GM18870 (cell line): ENCODE results near the gene CMTM1.
A peak's percentile ranks its signal among the peaks of the same experiment; 100 is the strongest.
"Not testable (repeated sequence)": the region's sequence is repeated elsewhere in the genome, so short reads cannot be mapped to it uniquely, and the experiment has no call there.

Experiments used
- ATAC-seq: cut with Tn5 transposase; IDR thresholded peaks from one replicate; pipeline ENCODE4 v1.9.1; 2021; ENCODE audit warnings: moderate library complexity; ENCODE audit not compliant: unreplicated experiment

The CMTM1 gene

DNA sequence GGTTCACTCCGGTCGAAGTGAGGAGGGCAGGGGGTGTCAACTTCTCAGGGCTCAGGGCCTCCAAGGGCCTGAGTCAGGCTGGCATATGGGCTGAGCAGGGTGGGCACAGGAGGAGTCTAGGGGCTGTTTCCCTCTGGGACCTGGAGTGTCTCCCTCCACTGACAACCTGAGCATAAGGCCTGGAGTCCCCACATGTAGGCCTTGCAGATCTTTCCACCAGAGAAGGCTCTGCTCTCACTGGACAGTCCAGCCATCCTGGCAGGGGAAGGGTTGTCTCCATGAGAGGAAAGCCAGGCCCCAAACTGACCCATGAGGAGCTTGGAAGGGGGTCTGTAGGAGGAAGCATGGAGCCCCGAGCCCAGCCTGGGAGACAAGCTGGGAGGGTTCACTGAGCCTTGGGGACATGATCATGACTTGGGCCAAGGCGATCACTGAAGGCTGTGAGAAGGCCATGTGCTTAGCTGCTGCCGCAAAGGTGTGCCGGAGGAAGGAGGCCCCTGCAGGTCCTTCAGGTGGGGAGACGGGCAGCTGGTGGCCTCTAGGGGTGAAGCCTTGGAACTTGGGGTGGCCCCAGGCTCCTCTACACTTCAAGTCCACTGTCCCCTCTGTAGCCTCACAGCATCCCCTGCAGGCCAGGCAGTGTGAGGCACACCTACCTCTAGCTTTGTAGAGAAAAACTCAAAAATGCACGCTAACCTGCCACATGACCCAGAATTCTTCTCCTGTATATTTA lies 22.9 kb downstream of the CMTM1 start:
- no peak for ATAC-seq

DNA sequence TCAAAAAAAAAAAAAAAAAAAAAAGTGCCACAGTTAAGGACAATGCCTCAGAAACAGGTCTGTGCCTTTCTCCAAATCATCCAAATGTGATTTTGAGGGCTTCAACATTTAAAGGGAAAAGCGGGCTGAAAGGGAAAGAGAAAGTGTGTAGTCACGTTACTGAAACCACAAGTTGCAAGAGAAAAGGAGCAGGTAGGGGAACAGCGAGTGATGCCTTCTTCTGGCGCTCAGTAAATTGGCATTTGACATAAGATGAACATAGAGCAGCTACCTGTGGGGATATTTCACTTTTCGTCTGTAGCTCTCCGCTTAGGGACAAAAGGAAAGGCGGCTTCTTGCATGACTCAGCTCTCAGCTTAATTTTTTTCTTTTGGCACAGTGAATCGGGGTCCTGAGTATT lies 24.1 kb downstream of the CMTM1 start:
- ATAC-seq = peak; percentile 45

DNA sequence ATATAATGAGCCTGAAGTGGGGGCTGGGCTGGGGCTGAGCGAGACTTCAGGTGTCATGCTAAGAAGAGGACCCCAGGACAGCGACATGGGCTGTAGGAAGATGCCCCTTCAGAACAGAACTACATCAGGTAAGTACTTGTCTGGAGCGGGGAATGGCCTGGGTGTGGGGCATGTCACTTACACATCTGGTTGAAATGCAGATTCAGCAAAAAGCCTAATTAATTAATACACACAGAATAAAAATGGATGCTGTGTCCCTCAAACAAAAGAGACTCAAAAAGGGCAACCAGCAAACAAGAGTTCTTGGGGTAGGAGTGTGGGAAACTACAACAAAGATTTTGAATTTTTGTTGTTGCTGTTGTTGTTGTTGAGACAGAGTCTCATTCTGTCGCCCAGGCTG lies 24.8 kb downstream of the CMTM1 start:
- no peak for ATAC-seq

DNA sequence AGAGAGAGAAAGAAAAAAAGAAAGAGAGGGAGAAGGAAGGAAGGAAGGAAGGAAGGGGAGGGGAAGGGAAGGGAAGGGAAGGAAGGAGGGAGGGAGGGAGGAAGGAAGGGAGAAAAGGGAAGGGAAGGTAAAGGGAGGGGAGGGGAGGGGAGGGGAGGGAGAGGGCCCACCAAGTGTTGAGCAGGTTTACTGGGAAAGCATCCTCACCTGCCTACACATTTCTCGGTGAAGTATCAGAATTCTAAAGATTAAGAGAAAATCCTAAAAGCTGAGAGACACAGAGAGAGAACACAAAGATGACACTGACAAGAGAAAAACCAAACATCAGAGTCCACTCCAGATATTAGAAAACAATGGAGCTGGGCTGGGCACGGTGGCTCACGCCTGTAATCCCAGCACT lies 26.0 kb downstream of the CMTM1 start:
- no peak for ATAC-seq

DNA sequence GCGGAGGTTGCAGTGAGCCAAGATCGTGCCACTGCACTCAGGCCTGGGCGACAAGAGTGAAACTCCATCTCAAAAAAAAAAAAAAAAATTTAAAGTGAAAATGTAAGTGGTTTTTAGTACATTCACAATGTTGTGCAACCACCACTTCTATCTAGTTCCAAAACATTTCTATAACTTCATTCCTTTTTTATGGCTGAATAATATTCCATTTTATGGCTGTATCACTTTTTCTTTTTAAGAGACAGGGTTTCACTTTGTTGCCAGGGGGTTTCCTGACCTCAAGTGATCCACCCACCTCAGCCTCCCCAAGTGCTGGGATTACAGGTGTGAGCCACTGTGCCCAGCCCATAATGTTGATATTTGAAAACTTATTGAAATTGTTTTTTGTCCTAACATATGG lies 26.6 kb downstream of the CMTM1 start:
- ATAC-seq = no peak

DNA sequence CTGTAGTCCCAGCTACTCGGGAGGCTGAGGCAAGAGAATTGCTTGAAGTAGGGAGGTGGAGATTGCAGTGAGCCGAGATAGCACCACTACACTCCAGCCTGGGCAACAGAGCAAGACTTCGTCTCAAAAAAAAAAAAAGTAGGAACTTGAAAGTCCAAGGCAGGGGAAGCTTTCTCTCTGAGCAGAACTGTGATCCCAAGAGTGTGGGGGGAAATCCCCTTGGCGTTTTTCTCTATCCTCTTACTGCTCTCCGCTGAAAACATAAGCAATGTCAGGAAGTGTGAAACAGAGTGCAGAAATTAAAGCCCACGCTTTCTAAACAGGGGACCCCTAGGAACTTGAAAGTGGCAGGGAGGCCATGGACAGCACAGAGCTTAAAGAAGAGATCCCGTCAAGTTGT lies 28.5 kb downstream of the CMTM1 start:
- ATAC-seq = no peak

DNA sequence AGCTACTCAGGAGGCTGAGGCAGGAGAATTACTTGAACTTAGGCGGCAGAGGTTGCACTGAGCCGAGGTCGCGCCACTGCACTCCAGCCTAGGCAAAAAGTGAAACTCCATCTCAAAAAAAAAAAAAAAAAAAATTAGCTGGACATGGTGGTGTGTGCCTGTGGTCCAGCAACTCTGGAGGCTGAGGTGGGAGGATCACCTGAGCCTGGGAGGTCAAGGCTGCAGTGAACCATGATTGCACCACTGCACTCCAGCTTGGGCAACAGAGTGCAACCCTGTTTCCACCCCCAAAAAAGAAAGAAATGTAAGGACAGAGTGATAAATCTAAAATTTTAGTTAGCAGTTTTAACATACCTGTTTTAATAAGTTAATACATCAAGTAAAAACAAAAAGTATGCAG lies 30.3 kb downstream of the CMTM1 start:
- not testable (repeated sequence) for ATAC-seq

DNA sequence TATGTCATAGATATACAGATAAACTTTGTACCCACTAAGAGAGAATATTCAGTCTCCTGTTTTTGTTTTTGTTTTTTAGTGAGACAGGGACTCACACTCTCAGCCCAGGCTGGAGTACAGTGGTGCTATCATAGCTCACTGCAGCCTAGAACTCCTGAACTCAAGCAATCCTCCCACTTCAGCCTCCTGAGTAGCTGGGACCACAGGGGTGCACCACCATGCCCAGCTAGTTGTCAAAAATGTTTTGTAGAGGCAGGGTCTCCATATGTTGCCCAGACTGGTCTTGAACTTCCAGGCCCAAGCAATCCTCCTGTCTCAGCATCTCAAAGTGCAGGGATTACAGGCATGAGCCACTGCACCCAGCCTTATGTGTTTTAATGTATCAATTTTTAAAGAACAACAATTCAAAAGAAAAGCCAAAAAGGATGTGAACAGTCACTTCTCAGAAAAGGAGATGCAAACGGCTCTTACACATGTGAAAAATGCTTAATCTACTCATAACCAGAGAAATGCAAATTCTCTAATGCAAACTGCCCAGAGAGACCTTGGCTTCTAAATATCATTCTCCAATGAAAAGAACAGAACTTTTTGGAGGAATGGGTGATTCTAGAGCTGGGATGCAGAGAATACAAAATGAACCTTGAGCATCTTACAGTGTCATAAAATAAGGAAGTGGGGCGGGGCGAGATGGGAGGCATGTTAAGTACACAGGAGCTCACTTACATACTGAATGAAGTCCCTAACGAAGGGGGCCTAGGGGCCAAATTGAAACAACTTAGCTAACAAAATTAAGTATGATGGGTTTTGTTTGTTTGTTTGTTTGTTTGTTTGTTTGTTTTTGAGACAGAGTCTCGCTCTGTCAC lies 31.0 kb downstream of the CMTM1 start:
- ATAC-seq = no peak

DNA sequence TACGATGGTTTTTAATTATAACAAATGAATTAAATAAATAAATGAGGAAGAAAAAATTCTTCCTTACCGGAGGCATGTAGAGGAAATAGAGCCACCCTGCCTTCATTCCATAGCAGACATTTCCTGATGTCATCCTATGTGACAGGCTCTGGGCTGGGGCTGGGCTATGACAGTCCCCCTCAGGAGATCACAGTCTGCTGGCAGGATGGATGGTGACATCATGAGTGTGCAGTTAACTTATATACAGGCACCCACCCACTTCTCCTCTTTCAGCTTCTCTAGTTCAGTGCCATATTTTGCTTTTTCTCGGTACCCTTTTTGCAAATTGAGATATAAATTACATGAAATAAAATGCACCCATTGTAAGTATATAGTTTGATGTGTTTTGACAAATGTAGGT lies 31.9 kb downstream of the CMTM1 start:
- ATAC-seq = no peak

DNA sequence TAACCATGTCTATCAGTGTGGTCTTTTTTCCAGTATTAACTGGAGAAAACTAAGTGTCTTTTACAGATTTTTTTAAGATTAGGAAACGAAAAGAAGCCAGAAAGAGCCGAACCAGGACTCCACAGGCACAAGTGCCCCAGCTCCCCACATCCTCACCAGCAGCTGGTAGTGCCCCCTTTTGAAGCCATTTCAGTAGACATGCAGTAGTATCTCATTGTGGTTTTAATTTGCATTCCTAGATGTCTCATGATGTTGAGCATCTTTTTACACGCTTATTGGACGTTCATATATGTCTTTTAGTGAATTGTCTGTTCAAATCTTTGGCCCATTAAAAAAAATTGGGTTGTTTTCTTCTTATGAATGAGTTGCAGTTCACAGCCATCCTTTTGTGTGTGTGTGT lies 33.5 kb downstream of the CMTM1 start:
- ATAC-seq = no peak

DNA sequence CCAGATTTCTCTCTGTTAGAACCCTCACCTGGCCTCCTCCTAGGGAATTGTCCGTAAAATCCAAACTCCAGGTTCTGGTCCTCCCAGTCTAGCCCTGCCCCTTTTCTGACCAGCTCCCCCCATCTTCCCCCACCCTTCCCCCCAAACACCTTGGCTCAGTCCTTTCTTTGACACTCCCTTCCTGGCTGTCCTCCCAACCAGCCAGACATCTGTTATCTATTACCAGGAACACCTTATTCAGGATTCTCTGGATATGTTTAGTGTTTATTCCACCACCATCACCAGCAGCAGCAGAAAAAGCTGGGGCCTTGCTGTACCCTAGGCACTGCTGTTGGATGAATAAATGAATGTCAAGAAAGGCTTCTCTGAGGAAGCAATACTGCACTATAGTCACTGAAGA lies 34.2 kb downstream of the CMTM1 start:
- no peak for ATAC-seq

DNA sequence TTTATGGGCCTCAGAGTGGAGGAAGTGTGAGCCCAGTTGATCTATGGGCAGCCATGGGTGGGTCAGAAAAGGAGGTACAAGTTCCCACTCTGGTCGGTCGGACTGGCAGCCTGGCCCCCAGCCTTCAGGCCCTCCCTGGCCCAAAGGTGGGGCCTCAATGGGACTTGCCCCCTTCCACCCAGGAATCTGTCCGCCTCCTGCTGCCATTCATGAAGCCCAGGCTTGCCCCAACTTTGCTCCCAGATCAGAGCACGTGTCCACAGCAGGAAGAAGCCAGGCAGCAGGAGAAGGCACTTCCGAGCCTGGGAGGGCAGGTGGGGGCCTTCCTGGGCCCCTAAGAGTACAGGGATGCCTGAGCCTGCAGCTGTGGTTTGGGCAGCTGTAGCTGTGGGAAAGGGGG lies 35.2 kb downstream of the CMTM1 start:
- ATAC-seq = no peak

DNA sequence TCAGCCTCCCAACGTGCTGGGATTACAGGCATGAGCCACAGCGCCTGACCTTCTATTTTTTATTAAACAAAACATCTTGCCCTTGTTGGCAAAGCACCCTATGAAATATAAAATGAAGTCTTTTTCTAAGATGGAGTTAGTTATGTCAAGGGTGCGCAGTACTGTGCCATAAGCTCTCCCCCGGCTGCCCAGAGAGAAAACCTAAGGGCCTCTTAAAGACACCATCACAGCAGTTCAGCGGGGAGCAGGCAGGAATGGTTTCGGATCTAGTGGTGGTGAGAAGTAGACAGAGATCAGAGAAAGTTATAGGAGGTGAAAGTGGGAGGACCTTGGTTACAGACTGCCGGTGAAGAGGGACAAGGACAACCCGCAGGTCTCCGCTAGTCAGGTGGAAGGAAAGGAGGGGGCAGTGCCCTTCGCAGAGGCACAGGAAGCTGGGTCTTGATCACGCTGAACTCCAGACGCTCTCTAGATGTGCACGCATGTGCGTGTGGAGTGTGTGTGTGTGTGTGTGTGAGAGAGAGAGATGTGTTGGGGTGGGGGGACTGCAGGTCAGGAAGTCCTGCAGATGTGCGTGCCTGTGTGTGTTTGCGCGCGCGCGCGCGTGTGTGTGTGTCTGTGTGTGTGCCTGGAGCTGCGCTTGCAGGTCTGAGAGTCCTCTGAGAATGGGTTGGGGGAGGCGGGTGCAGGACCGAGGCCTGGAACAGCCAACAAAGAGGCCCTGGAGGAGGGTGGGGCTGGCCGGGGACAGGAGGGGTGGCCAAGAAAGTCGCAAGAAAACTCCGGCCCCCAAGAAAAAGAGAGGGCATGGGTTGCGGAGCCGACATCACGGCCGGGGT lies 37.5 kb downstream of the CMTM1 start:
- ATAC-seq = no peak

DNA sequence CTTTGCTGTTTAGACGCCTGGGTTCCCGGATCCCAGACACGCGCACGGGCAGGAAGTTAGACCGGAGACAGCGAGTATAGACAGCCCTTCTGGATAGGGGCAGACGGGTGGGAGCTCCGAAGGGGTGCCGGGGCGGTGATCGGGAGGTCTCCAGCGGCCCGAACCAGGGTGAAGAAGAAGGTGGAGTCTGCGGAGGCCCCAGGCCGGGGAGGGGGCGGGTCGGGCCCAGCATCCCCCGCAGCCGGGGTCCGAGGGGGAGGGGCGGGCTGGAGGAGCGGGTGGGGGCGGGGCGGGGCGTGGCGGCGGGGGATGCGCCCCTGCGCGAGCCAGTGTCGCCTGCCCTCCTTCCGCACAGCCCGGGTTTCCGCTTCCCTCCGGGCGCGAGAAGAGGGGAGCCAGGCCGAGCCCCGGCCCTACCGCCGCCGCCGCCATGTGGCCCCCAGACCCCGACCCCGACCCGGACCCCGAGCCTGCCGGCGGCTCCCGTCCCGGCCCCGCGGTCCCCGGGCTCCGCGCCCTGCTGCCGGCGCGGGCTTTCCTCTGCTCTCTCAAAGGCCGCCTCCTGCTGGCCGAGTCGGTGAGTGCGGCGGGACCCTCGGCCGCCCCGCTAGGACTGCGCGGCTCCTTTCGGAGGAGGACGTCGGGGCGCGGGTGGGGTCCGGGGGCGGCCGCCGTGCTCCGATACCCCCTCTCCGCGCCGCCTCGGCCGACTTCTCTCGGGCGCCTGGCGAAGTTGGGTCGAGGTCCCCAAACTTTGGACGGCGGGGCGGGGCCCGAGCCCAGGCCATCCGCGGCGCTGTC lies 38.3 kb downstream of the CMTM1 start, which contains the start of gene CMTM3:
Gene CMTM3 (plus strand): TSS at position 329 of the 801 bp plus-strand sequence. CDS start 102 bp downstream, at position 431.
- ATAC-seq = no peak

DNA sequence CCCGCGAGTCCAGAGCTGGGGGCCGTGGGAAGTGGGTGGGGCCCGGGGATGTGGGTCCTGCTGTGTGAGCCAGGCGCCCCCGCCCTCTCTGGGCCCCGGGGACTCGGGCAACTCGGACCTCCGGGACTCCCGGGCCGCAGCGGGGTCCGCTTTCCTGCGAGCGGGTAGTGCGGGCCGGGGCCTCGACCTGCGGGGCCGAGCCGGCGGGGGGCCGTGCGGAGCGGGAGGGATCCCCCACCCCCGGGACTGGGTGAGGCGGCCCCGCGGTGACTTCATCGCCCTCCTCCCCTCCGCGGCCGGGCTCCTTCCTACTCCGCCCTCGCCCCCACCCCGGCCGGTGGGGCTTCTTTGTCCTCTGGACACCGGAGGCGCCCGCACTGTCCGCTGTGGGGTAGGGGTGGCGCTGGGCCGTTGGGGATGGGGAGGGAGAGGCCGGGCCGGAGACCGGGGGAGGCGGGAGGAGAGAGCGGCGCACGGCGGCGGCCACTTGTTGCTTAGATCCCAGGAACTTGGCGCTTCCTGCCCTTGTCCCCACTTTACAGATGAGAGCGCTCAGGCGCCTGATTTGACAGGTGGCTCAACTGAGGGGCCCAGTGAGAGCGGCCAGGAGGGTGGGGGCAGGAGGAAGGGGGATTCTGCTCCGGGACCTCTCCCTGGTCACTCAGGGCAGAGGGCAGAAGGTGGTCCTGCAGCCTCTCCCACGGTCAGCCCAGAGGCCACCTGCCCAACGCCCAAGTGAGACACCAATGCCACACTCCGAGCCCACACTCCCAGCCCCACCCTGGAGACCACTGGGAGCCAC lies 39.1 kb downstream of the CMTM1 start:
- no peak for ATAC-seq

DNA sequence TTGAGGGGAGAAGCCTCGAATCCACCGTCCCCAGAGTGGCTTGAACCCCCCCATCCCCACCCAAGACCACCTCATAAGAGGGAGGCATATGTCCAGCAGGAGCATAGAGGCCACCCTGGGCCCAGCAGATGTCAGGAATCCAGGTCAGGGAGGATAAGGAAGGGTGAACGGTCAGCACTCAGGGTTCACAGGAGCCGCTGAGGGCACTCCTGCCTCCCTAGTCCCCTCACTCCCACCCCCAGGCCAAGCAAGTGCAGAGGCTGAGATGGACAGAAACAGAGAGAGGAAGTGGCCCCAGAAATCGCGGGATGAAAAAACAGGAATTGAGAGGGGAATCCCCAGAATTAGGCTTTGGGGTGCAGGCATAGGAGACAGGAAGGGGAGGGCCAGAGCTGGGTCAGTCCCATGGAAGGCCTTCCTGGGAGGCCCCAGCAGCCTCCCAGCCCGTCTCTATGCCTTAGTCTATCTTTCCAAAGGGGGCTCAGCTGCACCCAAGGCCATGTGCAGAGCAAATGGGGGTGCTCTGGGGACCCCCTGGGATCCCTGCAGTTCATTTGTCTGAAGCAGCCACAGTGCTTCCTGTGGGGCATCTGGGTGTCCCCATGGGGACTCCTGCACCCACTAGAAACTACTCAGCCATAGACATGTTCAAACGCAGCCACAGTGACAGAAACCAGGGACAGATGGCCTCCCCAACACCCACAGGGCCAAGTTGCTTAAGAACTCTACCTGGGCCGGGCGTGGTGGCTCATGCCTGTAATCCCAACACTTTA lies 39.9 kb downstream of the CMTM1 start:
- ATAC-seq = peak; percentile 57

DNA sequence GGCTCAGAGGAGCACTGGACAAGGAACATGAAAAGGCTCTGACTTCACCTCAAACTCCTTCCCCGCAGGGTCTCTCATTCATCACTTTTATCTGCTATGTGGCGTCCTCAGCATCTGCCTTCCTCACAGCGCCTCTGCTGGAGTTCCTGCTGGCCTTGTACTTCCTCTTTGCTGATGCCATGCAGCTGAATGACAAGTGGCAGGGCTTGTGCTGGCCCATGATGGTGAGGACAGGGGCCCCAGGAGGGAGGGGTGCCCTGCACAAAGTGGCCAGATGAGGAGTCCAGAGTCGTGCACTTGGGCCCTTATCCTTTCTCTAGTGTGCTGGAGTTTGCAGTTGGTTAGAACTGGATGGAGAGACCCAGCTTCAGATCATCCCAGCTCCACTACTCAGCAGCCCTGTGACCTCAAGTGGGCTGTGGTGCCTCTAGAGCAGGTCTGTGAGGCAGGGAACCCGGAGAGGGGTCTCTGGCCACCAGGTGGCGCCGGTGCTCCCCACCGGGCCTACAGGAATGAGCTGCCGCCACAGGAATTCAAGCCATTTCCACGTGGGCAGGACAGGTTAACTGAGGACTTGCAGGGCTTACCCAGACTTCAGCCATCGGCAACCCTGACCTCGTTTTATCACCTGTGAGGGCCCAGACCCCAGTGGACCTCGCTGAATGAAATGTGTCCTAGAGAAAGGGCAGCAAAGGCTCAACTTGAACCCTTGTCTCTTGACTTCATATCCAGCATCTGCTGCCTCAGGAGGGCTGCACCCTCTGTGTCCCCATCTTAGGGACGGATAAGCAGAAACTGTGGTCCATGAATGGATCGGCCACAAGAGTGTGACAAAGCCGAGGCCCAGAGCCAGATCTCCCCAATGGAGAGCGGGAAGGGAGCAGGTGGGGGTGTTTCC lies 42.3 kb downstream of the CMTM1 start:
- ATAC-seq = no peak

DNA sequence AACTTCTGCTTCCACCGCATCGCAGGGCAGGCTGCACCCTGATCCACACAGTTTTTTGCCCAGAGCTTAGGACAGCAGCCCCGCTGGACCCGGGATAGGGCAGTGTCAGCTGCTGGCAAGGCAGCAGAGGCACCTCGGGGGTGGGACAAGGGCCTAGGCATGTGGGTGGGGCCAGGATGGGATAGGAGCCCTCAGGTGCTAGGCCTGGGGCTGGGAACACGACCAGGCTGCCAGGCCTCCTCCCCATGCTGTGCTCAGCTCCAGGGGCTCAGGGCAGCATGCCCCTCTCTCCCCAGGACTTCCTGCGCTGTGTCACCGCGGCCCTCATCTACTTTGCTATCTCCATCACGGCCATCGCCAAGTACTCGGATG lies 42.9 kb downstream of the CMTM1 start:
- no peak for ATAC-seq
